ENCODE measurements around the gene ST3GAL3.
A peak's percentile ranks its signal among the peaks of the same experiment; 100 is the strongest.

Gene ST3GAL3

DNA sequence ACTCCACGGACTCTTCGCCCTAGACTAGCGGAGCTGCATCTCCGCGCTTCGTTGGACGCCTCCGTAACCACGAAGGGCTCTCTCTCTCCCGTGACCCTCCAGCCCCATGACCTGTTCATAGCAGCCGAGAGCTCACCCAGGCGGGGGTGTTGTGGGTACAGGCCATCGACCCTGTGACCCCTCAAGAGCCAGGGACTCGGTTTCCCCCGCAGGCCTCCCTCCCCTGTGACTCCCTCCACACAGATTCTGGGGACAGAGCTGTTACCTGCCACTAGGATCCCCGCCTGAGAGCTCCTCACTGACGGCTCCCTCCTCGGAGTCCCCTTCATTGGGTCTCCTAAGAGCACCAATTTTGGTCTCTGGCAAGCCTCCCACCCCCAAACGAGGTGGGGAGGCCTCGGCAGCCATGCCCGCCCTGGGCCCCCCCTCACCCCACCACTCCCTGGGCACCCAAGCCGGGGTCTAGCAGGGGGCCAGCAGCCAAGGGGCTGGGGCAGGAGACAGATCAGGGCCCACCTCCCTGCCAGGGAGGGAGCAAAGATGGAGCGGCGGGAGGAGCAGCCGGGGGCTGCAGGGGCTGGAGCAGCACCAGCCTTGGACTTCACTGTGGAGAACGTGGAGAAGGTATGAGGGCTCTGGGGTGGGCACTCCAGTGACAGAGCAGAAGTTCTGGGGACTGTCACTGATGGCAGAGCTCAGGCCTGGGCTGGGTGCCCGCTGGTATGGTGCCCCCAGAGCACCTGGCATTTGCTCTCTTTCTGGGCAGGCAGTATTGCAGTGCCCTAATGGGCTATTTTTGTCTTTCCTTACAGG, 239.9 kb downstream of the ST3GAL3 start:
- Histone ChIP-seq H2BK12ac (ENCODE audit: low read length) (no peak overlapping the region), H4K12ac (ENCODE audit: low read depth, low read length) (peak overlapping the region; percentile 96), H2BK5ac (ENCODE audit: low read depth, low read length, poor library complexity) (peak overlapping the region; percentile 99), H3K79me2 (ENCODE audit: control insufficient read depth, insufficient read depth, low read length, poor library complexity) (peaks cover 10% of the 10 kb centered on the region), H2AK5ac (ENCODE audit: low read length) (peak overlapping the region; percentile 51), H4K8ac (ENCODE audit: low read depth, low read length) (peak overlapping the region; percentile 99), H3K79me1 (ENCODE audit: low read length) (peaks cover 9% of the 10 kb centered on the region), H3K4me1 (ENCODE audit: control insufficient read depth in 1 of 2, insufficient read depth in 2 of 2, low read length in 2 of 2) (peaks cover 11 to 18% of the 10 kb centered on the region in 2 experiments), H3K14ac (ENCODE audit: low read length) (peak overlapping the region; percentile 67), H3K27ac (ENCODE audit: low read depth, low read length) (peak overlapping the region; percentile 70), H2BK120ac (ENCODE audit: insufficient read depth, low read length, poor library complexity) (peak overlapping the region; percentile 99), H3K4me2 (ENCODE audit: low read length) (peak overlapping the region; percentile 88), H2AFZ (ENCODE audit: insufficient read depth, low read length, poor library complexity) (peak overlapping the region; percentile 76), H3K36me3 (ENCODE audit: control insufficient read depth in 1 of 2, insufficient read depth in 2 of 2, low read length in 2 of 2) (peaks cover 6 to 7% of the 10 kb centered on the region in 2 experiments), H3K23ac (ENCODE audit: low read length) (no peak overlapping the region), H3K9ac (ENCODE audit: low read length) (peak overlapping the region; percentile 61), H3K4ac (ENCODE audit: low read depth, low read length) (peak overlapping the region; percentile 37), H3K9me3 (ENCODE audit: insufficient read depth, low read depth, low read length) (no peaks in the 10 kb centered on the region), H3K27me3 (ENCODE audit: insufficient read depth, low read length) (no peaks in the 10 kb centered on the region), H4K91ac (ENCODE audit: low read depth, low read length) (peak overlapping the region; percentile 99), H3K18ac (ENCODE audit: low read length) (peak overlapping the region; percentile 53), H3K4me3 (ENCODE audit: low read depth, low read length) (peak overlapping the region; percentile 80)
- no peak for DNase-seq
- no CpG with 5 or more reads among the region's 27 CpGs for WGBS (ENCODE audit: extremely low coverage, insufficient coverage, insufficient read length)

DNA sequence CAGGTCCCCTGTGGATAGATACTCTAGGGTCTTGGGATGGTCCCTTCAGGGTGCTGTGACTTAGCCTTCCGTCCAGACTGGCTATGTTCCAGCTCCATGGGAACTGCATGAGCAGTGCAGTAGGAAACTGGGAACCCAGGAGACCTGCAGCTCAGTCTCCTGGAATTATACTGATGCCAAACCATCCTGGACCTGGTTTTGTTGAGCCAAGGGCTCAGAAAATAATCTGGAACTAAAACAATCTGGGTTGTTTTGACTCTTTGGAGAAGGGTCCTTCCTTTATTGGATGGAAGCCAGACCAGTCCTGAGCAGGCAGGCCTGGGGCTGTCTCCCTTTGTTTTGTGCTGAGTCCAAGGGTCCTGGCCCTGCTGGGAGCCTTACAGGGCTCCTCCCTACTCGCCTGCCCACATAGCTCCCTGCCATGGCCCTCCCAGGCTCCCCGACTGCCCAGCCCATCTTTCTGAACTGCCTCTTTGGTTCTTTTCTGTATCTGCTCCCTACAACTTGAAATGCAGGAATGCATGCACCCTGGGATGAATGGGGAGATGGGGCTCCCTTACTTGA, 240.6 kb downstream of the ST3GAL3 start:
- Histone ChIP-seq H3K18ac (ENCODE audit: low read length) (no peak overlapping the region), H3K79me1 (ENCODE audit: low read length) (peaks cover 9% of the 10 kb centered on the region), H4K91ac (ENCODE audit: low read depth, low read length) (no peak overlapping the region), H3K36me3 (ENCODE audit: control insufficient read depth in 1 of 2, insufficient read depth in 2 of 2, low read length in 2 of 2) (peaks cover 6 to 7% of the 10 kb centered on the region in 2 experiments), H2AFZ (ENCODE audit: insufficient read depth, low read length, poor library complexity) (peak overlapping the region; percentile 13), H2AK5ac (ENCODE audit: low read length) (no peak overlapping the region), H3K4me1 (ENCODE audit: control insufficient read depth in 1 of 2, insufficient read depth in 2 of 2, low read length in 2 of 2) (peaks cover 11 to 18% of the 10 kb centered on the region in 2 experiments), H3K79me2 (ENCODE audit: control insufficient read depth, insufficient read depth, low read length, poor library complexity) (peaks cover 10% of the 10 kb centered on the region), H2BK5ac (ENCODE audit: low read depth, low read length, poor library complexity) (no peak overlapping the region), H3K9ac (ENCODE audit: low read length) (no peak overlapping the region), H3K4ac (ENCODE audit: low read depth, low read length) (no peak overlapping the region), H2BK120ac (ENCODE audit: insufficient read depth, low read length, poor library complexity) (no peak overlapping the region), H2BK12ac (ENCODE audit: low read length) (no peak overlapping the region), H3K23ac (ENCODE audit: low read length) (no peak overlapping the region), H3K9me3 (ENCODE audit: insufficient read depth, low read depth, low read length) (no peaks in the 10 kb centered on the region), H4K8ac (ENCODE audit: low read depth, low read length) (no peak overlapping the region), H3K4me2 (ENCODE audit: low read length) (peak overlapping the region; percentile 88), H3K4me3 (ENCODE audit: low read depth, low read length) (no peak overlapping the region), H3K27ac (ENCODE audit: low read depth, low read length) (no peak overlapping the region), H4K12ac (ENCODE audit: low read depth, low read length) (no peak overlapping the region), H3K27me3 (ENCODE audit: insufficient read depth, low read length) (no peaks in the 10 kb centered on the region), H3K14ac (ENCODE audit: low read length) (no peak overlapping the region)
- no CpG with 5 or more reads among the region's 3 CpGs for WGBS (ENCODE audit: extremely low coverage, insufficient coverage, insufficient read length)
- DNase-seq, result no peak

DNA sequence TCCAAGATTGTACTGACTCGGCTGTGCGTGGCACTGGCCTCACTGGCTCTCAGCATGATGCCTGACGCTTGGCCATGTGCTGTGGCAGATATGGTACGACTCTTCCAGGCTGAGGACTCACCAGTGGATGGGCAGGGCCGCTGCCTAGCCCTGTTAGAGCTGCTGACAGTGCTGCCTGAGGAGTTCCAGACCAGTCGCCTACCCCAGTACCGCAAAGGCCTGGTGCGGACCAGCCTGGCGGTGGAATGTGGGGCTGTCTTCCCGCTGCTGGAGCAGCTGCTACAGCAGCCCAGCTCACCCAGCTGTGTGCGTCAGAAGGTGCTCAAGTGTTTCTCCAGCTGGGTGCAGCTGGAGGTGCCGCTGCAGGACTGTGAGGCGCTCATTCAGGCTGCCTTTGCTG, 242.3 kb downstream of the ST3GAL3 start:
- Histone ChIP-seq H3K27me3 (ENCODE audit: insufficient read depth, low read length) (no peaks in the 10 kb centered on the region), H3K4me1 (ENCODE audit: control insufficient read depth in 1 of 2, insufficient read depth in 2 of 2, low read length in 2 of 2) (peaks cover 11 to 18% of the 10 kb centered on the region in 2 experiments), H3K27ac (ENCODE audit: low read depth, low read length) (no peak overlapping the region), H3K9ac (ENCODE audit: low read length) (no peak overlapping the region), H3K4ac (ENCODE audit: low read depth, low read length) (no peak overlapping the region), H3K23ac (ENCODE audit: low read length) (no peak overlapping the region), H2AK5ac (ENCODE audit: low read length) (no peak overlapping the region), H3K36me3 (ENCODE audit: control insufficient read depth in 1 of 2, insufficient read depth in 2 of 2, low read length in 2 of 2) (peaks cover 6 to 7% of the 10 kb centered on the region in 2 experiments), H2BK120ac (ENCODE audit: insufficient read depth, low read length, poor library complexity) (no peak overlapping the region), H4K91ac (ENCODE audit: low read depth, low read length) (no peak overlapping the region), H3K4me2 (ENCODE audit: low read length) (no peak overlapping the region), H4K12ac (ENCODE audit: low read depth, low read length) (no peak overlapping the region), H3K4me3 (ENCODE audit: low read depth, low read length) (no peak overlapping the region), H2BK5ac (ENCODE audit: low read depth, low read length, poor library complexity) (no peak overlapping the region), H3K9me3 (ENCODE audit: insufficient read depth, low read depth, low read length) (no peaks in the 10 kb centered on the region), H3K79me1 (ENCODE audit: low read length) (peaks cover 9% of the 10 kb centered on the region), H2BK12ac (ENCODE audit: low read length) (no peak overlapping the region), H3K14ac (ENCODE audit: low read length) (no peak overlapping the region), H3K18ac (ENCODE audit: low read length) (no peak overlapping the region), H3K79me2 (ENCODE audit: control insufficient read depth, insufficient read depth, low read length, poor library complexity) (peaks cover 10% of the 10 kb centered on the region), H4K8ac (ENCODE audit: low read depth, low read length) (no peak overlapping the region), H2AFZ (ENCODE audit: insufficient read depth, low read length, poor library complexity) (no peak overlapping the region)
- WGBS (ENCODE audit: extremely low coverage, insufficient coverage, insufficient read length), result no CpG with 5 or more reads among the region's 13 CpGs
- no peak for DNase-seq

DNA sequence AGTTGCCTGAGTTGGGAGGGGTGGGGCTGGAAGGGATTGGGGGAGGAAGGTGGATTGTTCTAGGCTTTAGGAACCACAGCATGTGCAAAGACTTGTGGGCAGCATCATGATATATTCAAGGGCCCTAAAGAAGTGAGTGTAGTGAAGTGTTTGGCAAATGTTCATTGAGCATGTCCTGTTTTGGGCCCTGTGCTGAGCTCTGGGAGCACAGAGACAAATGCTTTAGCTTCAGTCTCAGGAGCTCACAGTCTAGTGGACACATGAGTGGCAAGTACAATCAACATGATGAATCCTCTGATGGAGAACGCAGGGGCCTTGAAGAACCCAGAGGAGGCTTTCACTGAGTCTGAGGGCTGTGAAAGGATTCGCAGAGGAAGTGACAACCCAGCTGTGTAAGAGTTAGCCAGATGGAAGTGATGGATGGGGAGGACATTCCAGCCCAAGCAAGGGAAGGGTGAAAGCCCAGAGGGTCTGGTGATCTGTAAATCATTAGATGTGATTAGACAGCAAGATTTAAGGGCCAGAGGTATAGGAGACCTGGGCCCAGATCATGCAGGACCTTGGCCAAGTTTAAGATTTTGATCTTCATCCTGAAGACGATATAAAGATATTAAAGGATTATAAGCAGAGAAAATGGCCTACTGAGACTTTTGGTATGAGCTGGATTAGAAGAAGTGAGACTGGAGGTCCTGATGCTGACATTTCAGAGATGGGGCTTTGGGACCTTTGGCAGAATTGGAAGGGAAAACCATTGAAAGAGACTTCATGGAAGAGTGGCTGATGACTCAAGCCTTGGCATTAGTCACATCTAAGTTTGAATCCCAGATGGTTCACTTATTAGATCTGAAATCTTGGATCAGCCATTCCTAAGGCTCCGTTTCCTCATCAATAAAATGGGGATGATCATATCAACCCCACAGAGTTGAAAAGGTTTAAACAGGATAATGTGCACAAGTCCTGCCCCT, 244.0 kb downstream of the ST3GAL3 start:
- no peak overlapping the region for H2BK120ac ChIP-seq (ENCODE audit: insufficient read depth, low read length, poor library complexity)
- no peak overlapping the region for H4K8ac ChIP-seq (ENCODE audit: low read depth, low read length)
- no peak for DNase-seq
- H3K79me1 ChIP-seq (ENCODE audit: low read length), result peaks cover 7% of the 10 kb centered on the region
- H3K4ac ChIP-seq (ENCODE audit: low read depth, low read length), result no peak overlapping the region
- H3K14ac ChIP-seq (ENCODE audit: low read length), result no peak overlapping the region
- H3K23ac ChIP-seq (ENCODE audit: low read length), result no peak overlapping the region
- H4K91ac ChIP-seq (ENCODE audit: low read depth, low read length), result no peak overlapping the region
- no peak overlapping the region for H3K27ac ChIP-seq (ENCODE audit: low read depth, low read length)
- H2BK5ac ChIP-seq (ENCODE audit: low read depth, low read length, poor library complexity), result no peak overlapping the region
- H3K9me3 ChIP-seq (ENCODE audit: insufficient read depth, low read depth, low read length), result no peaks in the 10 kb centered on the region
- H3K4me3 ChIP-seq (ENCODE audit: low read depth, low read length), result no peak overlapping the region
- no CpG with 5 or more reads among the region's 4 CpGs for WGBS (ENCODE audit: extremely low coverage, insufficient coverage, insufficient read length)
- H3K27me3 ChIP-seq (ENCODE audit: insufficient read depth, low read length), result no peaks in the 10 kb centered on the region
- no peak overlapping the region for H3K4me2 ChIP-seq (ENCODE audit: low read length)
- H3K9ac ChIP-seq (ENCODE audit: low read length), result no peak overlapping the region
- peaks cover 9% of the 10 kb centered on the region for H3K79me2 ChIP-seq (ENCODE audit: control insufficient read depth, insufficient read depth, low read length, poor library complexity)
- H3K4me1 ChIP-seq (ENCODE audit: control insufficient read depth in 1 of 2, insufficient read depth in 2 of 2, low read length in 2 of 2), result peaks cover 11 to 18% of the 10 kb centered on the region in 2 experiments
- no peak overlapping the region for H2AFZ ChIP-seq (ENCODE audit: insufficient read depth, low read length, poor library complexity)
- no peak overlapping the region for H3K18ac ChIP-seq (ENCODE audit: low read length)
- H2AK5ac ChIP-seq (ENCODE audit: low read length), result no peak overlapping the region
- peaks cover 7 to 8% of the 10 kb centered on the region in 2 experiments for H3K36me3 ChIP-seq (ENCODE audit: control insufficient read depth in 1 of 2, insufficient read depth in 2 of 2, low read length in 2 of 2)
- H2BK12ac ChIP-seq (ENCODE audit: low read length), result no peak overlapping the region
- H4K12ac ChIP-seq (ENCODE audit: low read depth, low read length), result no peak overlapping the region

Measured in trophoblast cell (in vitro differentiated cells and primary cell).